K562 (cell line): ENCODE measurements around the gene ARRB2.

Experiments used
- CBX5 ChIP-seq: IDR thresholded peaks from 2 replicates; pipeline ENCODE4 v1.6.1; 2014; ENCODE audit warnings: low read depth, borderline replicate concordance
- SRSF3 ChIP-seq: fragments of 200-400 bp; formaldehyde crosslinking; IDR thresholded peaks from 2 replicates; pipeline ENCODE4 v1.6.1; 2016; ENCODE audit warnings: mild to moderate bottlenecking, low read length, moderate library complexity; ENCODE audit not compliant: insufficient read depth
- TAF1 ChIP-seq: IDR thresholded peaks from 2 replicates; pipeline ENCODE4 v1.6.1; 2011; ENCODE audit warnings: mild to moderate bottlenecking, low read length, moderate library complexity; ENCODE audit not compliant: insufficient read depth, control insufficient read depth, severe bottlenecking; ENCODE audit errors: extremely low read depth
- TCF3 ChIP-seq: sonication (generic); formaldehyde crosslinking; IDR thresholded peaks from 2 replicates; pipeline ENCODE4 v1.4.0; 2020; ENCODE audit warnings: mild to moderate bottlenecking, missing genetic modification reagents
- TEAD4 ChIP-seq, 2 experiments: sonication (generic) in 1 of 2; formaldehyde crosslinking in 1 of 2; IDR thresholded peaks; 2 replicates each; pipeline versions ENCODE4 v1.6.1 to v1.8.0; 2012 to 2022; ENCODE audit warnings: borderline replicate concordance in 1 of 2, inconsistent platforms in 1 of 2, low read length in 1 of 2, mild to moderate bottlenecking in 1 of 2, missing genetic modification reagents in 1 of 2
- ZBTB7A ChIP-seq: IDR thresholded peaks from 2 replicates; pipeline ENCODE4 v1.6.1; 2011; ENCODE audit warnings: low read depth, mild to moderate bottlenecking, low read length, moderate library complexity, borderline replicate concordance; ENCODE audit not compliant: control insufficient read depth

GRCh38 chr17:4691686-4692085 is 18.7 kb upstream of the ARRB2 start:
- no peak for TF ChIP-seq CBX5
- no peak for TF ChIP-seq TAF1
- no peak for TF ChIP-seq ZBTB7A
- no peak for TF ChIP-seq SRSF3
- no peak for TF ChIP-seq TEAD4 (IDR thresholded peaks at IDR 0.05; ENCODE audit: low read length)
- no peak for TF ChIP-seq TEAD4 (CRISPR knock-in tag; IDR thresholded peaks at IDR 0.05; ENCODE audit: borderline replicate concordance)
- no peak for TF ChIP-seq TCF3 (CRISPR knock-in tag)
